Thoracic aorta (tissue), 2 donors: ENCODE results near the gene SLC24A3. TPM values are rescaled to one million over a fixed set of nuclear protein-coding genes. Genes with fewer than 3 reads are reported as not detected.

Experiments
- ATAC-seq: fragments of 150-250 bp; one replicate; pipeline ENCODE4 v1.8.0; 2017; ENCODE audit warnings: low read depth; ENCODE audit not compliant: insufficient number of reproducible peaks, low FRiP score
- DNase-seq: peaks from one replicate; pipeline ENCODE4 v3.0.0-alpha.2; 2020; ENCODE audit warnings: low spot score
- H3K27ac ChIP-seq, 2 donors: fragments of 200-600 bp; sonication (generic); 1 replicate in 1 of 2; 2 replicates in 1 of 2; pipeline ENCODE4 v1.5.1; 2016; ENCODE audit warnings: mild to moderate bottlenecking in 2 of 2, moderate library complexity in 2 of 2
- H3K27me3 ChIP-seq: fragments of 200-600 bp; sonication (generic); replicated peaks from 2 replicates; pipeline ENCODE4 v1.6.0; 2016; ENCODE audit warnings: mild to moderate bottlenecking; ENCODE audit not compliant: insufficient read depth
- H3K36me3 ChIP-seq: fragments of 200-600 bp; sonication (generic); one replicate; pipeline ENCODE4 v1.5.1; 2016
- H3K4me1 ChIP-seq, 2 donors: fragments of 200-600 bp; sonication (generic); 1 replicate in 1 of 2; 2 replicates in 1 of 2; pipeline versions ENCODE4 v1.5.1 to v1.6.0; 2016; ENCODE audit warnings: low read depth in 2 of 2, mild to moderate bottlenecking in 1 of 2; ENCODE audit not compliant: control insufficient read depth in 1 of 2
- H3K4me3 ChIP-seq: fragments of 200-600 bp; sonication (generic); 2 replicates; pipeline ENCODE4 v1.5.1; 2016; ENCODE audit warnings: mild to moderate bottlenecking
- H3K9me3 ChIP-seq: fragments of 200-600 bp; sonication (generic); 2 replicates; pipeline ENCODE4 v1.5.1; 2016
- CTCF ChIP-seq: fragments of 200-600 bp; sonication (generic); IDR thresholded peaks from one replicate; pipeline ENCODE4 v1.5.1; 2019; ENCODE audit warnings: antibody characterized with exemption
- total RNA-seq, 2 donors: library from RNA; depleted of rRNA; stranded (reverse); fragments of >200 nt; gene quantifications; one replicate each; pipeline versions ENCODE4 v1.1.0 to v1.2.3, GENCODE V29; 2016

SLC24A3 gene
- total RNA-seq, 2 donors from 2014 or later, result 8.3 to 31.4 TPM

- Histone ChIP-seq H3K27ac (no peak overlapping the region), H3K36me3 (no peaks in the 10 kb centered on the region), H3K9me3 (no peaks in the 10 kb centered on the region), H3K27me3 (no peaks in the 10 kb centered on the region), H3K4me3 (no peak overlapping the region), H3K4me1 (no peaks in the 10 kb centered on the region)
- no peak for DNase-seq
- no peak for TF ChIP-seq CTCF
- no peak for ATAC-seq
Measured at GRCh38 chr20:19415786-19416185, 203.3 kb downstream of the SLC24A3 start.

- DNase-seq (no peak), ATAC-seq (no peak)
- no peaks in the 10 kb centered on the region for H3K36me3 ChIP-seq
- no peaks in the 10 kb centered on the region for H3K9me3 ChIP-seq
- no peak overlapping the region for H3K27ac ChIP-seq
- no peak for TF ChIP-seq CTCF
- H3K27me3 ChIP-seq, result no peaks in the 10 kb centered on the region
- H3K4me3 ChIP-seq, result no peak overlapping the region
- H3K4me1 ChIP-seq, result no peaks in the 10 kb centered on the region
Measured at GRCh38 chr20:19416627-19417026, 204.2 kb downstream of the SLC24A3 start.

DNA sequence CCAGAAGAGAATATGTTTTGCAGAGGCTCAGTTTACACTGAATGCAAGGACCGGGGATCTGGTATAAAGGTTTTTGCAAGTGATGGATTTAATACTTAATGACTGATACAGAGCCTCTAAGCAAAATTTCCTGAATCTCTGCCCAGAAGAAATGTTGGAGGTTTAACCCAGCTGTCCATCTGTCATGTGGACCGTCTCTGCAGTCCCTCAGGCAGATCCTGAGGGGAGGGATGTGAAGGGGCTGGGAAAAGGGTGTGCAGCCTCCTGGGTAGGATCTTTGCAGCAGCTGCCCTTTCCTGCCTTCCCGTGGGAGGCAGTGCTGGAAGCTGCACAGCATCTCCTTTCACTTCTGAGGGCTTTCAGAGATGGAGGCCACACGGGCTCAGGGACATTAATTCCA is 207.0 kb downstream of the SLC24A3 start:
- TF ChIP-seq CTCF, result no peak
- no peak overlapping the region for H3K27ac ChIP-seq
- no peaks in the 10 kb centered on the region for H3K4me1 ChIP-seq
- ATAC-seq (no peak), DNase-seq (no peak)
- no peak overlapping the region for H3K4me3 ChIP-seq
- no peaks in the 10 kb centered on the region for H3K27me3 ChIP-seq
- H3K36me3 ChIP-seq, result no peaks in the 10 kb centered on the region
- H3K9me3 ChIP-seq, result no peaks in the 10 kb centered on the region

GRCh38 chr20:19423097-19423899 is 210.9 kb downstream of the SLC24A3 start:
- H3K4me1 ChIP-seq, result peaks cover 6 to 9% of the 10 kb centered on the region in 2 donors
- H3K27ac ChIP-seq, result no peak overlapping the region
- DNase-seq, result no peak
- ATAC-seq, result no peak
- H3K4me3 ChIP-seq, result no peak overlapping the region
- no peak for TF ChIP-seq CTCF
- no peaks in the 10 kb centered on the region for H3K27me3 ChIP-seq
- H3K9me3 ChIP-seq, result no peaks in the 10 kb centered on the region
- H3K36me3 ChIP-seq, result no peaks in the 10 kb centered on the region

DNA sequence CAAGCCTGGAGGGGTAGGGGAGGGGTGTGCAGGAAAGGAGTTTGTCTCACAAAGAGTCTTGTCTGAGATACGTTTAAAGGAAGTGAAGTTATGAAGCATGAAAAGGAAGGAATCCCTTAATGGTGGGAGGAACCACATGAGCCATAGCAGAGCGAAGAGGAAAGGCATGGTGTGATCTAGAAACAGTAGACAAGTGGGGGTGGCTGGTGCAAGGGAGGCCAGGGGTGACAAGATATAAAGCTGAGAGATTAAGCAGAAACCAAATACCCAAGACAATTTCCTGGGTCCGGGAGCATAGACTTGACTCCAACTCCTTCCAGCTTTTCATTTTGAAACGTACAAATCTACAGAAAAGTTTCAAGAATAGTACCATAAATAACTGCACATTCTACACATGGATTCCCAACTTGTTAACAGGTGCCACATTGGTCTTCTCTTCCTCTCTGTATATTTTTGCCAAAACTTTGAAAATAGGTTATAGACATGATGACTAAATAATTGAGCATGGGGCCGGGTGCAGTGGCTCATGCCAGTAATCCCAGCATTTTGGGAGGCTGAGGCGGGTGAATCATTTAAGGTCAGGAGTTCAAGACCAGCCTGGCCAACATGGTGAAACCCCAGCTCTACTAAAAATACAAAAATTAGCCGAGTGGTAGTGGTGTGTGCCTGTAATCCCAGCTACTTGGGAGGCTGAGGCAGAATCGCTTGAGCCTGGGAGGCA is 211.6 kb downstream of the SLC24A3 start:
- ATAC-seq, result no peak
- no peak overlapping the region for H3K4me3 ChIP-seq

More for the DNA sequence above, 211.6 kb downstream of the SLC24A3 start:
- H3K27me3 ChIP-seq, result no peaks in the 10 kb centered on the region
- no peak overlapping the region for H3K27ac ChIP-seq
- H3K4me1 ChIP-seq, result peaks cover 6 to 9% of the 10 kb centered on the region in 2 donors
- H3K9me3 ChIP-seq, result no peaks in the 10 kb centered on the region
- TF ChIP-seq CTCF, result no peak
- no peaks in the 10 kb centered on the region for H3K36me3 ChIP-seq
- no peak for DNase-seq
